ENCODE measurements around the gene TTC22. TPM values are rescaled to one million over a fixed set of nuclear protein-coding genes. Genes with fewer than 3 reads are reported as not detected.

TTC22 gene
- total and polyA plus RNA-seq, 2 experiments from 2014 or later, result 8.1 to 9.0 TPM

- 90% methylated on average over 12 of the region's 14 CpGs for WGBS (ENCODE audit: low lambda C conversion rate, missing lambda C conversion rate)
- no peak for DNase-seq (ENCODE audit: low spot score)
- Histone ChIP-seq H3K27me3 (no peaks in the 10 kb centered on the region), H3K9me3 (ENCODE audit: low read depth) (no peaks in the 10 kb centered on the region), H4K20me1 (ENCODE audit: insufficient read depth, poor library complexity, severe bottlenecking) (no peaks in the 10 kb centered on the region), H3K4me1 (ENCODE audit: insufficient read depth) (no peaks in the 10 kb centered on the region), H3K79me2 (no peaks in the 10 kb centered on the region), H3K4me3 (no peak overlapping the region), H3K27ac (no peak overlapping the region), H3K36me3 (replicated peaks; ENCODE audit: insufficient read depth, low read depth) (no peaks in the 10 kb centered on the region), H3K4me2 (no peak overlapping the region), H2AFZ (no peak overlapping the region), H3K9me2 (replicated peaks; ENCODE audit: insufficient read depth) (no peaks in the 10 kb centered on the region)
- no peak for TF ChIP-seq CTCF (IDR thresholded peaks at IDR 0.05; ENCODE audit: poor library complexity)
- no peak for TF ChIP-seq EZH2phosphoT487 (IDR thresholded peaks at IDR 0.05; ENCODE audit: low read depth, severe bottlenecking, unreplicated experiment)
- TF ChIP-seq EZH2 (IDR thresholded peaks at IDR 0.05; ENCODE audit: borderline replicate concordance), result no peak
These were observed 52.9 kb downstream of the TTC22 start for GRCh38 chr1:54748094-54748835.

- WGBS (ENCODE audit: low lambda C conversion rate, missing lambda C conversion rate), result 97% methylated on average over 4 of the region's 4 CpGs
- no peak overlapping the region for H3K4me3 ChIP-seq
- H2AFZ ChIP-seq, result no peak overlapping the region
- no peaks in the 10 kb centered on the region for H3K4me1 ChIP-seq (ENCODE audit: insufficient read depth)
- H3K79me2 ChIP-seq, result no peaks in the 10 kb centered on the region
- no peaks in the 10 kb centered on the region for H3K9me3 ChIP-seq (ENCODE audit: low read depth)
- H3K27ac ChIP-seq, result no peak overlapping the region
- H3K27me3 ChIP-seq, result no peaks in the 10 kb centered on the region
- TF ChIP-seq CTCF (IDR thresholded peaks at IDR 0.05; ENCODE audit: poor library complexity) (no peak), EZH2phosphoT487 (IDR thresholded peaks at IDR 0.05; ENCODE audit: low read depth, severe bottlenecking, unreplicated experiment) (no peak), EZH2 (IDR thresholded peaks at IDR 0.05; ENCODE audit: borderline replicate concordance) (no peak)
- DNase-seq (ENCODE audit: low spot score), result no peak
- no peaks in the 10 kb centered on the region for H3K36me3 ChIP-seq (replicated peaks; ENCODE audit: insufficient read depth, low read depth)
- H4K20me1 ChIP-seq (ENCODE audit: insufficient read depth, poor library complexity, severe bottlenecking), result no peaks in the 10 kb centered on the region
- H3K4me2 ChIP-seq, result no peak overlapping the region
- no peaks in the 10 kb centered on the region for H3K9me2 ChIP-seq (replicated peaks; ENCODE audit: insufficient read depth)
These were observed 55.3 kb downstream of the TTC22 start for GRCh38 chr1:54745864-54746263.

- no peaks in the 10 kb centered on the region for H3K9me3 ChIP-seq (ENCODE audit: low read depth)
- no peaks in the 10 kb centered on the region for H3K4me1 ChIP-seq (ENCODE audit: insufficient read depth)
- H3K27me3 ChIP-seq, result no peaks in the 10 kb centered on the region
- H3K36me3 ChIP-seq (replicated peaks; ENCODE audit: insufficient read depth, low read depth), result no peaks in the 10 kb centered on the region
- no peak overlapping the region for H2AFZ ChIP-seq
- H3K4me3 ChIP-seq, result no peak overlapping the region
- no peaks in the 10 kb centered on the region for H3K79me2 ChIP-seq
- H3K4me2 ChIP-seq, result no peak overlapping the region
- no peaks in the 10 kb centered on the region for H4K20me1 ChIP-seq (ENCODE audit: insufficient read depth, poor library complexity, severe bottlenecking)
- TF ChIP-seq CTCF (IDR thresholded peaks at IDR 0.05; ENCODE audit: poor library complexity) (no peak), EZH2 (IDR thresholded peaks at IDR 0.05; ENCODE audit: borderline replicate concordance) (no peak), EZH2phosphoT487 (IDR thresholded peaks at IDR 0.05; ENCODE audit: low read depth, severe bottlenecking, unreplicated experiment) (no peak)
- WGBS (ENCODE audit: low lambda C conversion rate, missing lambda C conversion rate), result 95% methylated on average over 6 of the region's 6 CpGs
- H3K27ac ChIP-seq, result no peak overlapping the region
- H3K9me2 ChIP-seq (replicated peaks; ENCODE audit: insufficient read depth), result no peaks in the 10 kb centered on the region
- no peak for DNase-seq (ENCODE audit: low spot score)
These were observed 55.8 kb downstream of the TTC22 start for GRCh38 chr1:54745274-54745673.

All from hepatocyte (in vitro differentiated cells).